GM20431 (cell line): ENCODE results near the gene NUDT15.
"Not testable (repeated sequence)": the region's sequence is repeated elsewhere in the genome, so short reads cannot be mapped to it uniquely, and the experiment has no call there.

ENCODE experiments used
- in situ Hi-C: fragments of 300-500 bp; cut with MseI, MboI; formaldehyde crosslinking; loops from one replicate; pipeline ENCODE4 v1.15.0; 2020; ENCODE audit warnings: low sequenced_read_pairs; ENCODE audit not compliant: unreplicated experiment

Gene NUDT15

GRCh38 chr13:48040896-48041295 is 3.4 kb downstream of the NUDT15 start:
- in situ Hi-C loops, result no loop called here

- in situ Hi-C loops, result no loop called here
Measured at GRCh38 chr13:48042894-48043293, 5.4 kb downstream of the NUDT15 start.

- in situ Hi-C loops, result no loop called here
Measured at GRCh38 chr13:48043789-48044503, 6.4 kb downstream of the NUDT15 start.

- in situ Hi-C loops, result no loop called here
Measured at GRCh38 chr13:48050550-48050949, 13.0 kb downstream of the NUDT15 start.

GRCh38 chr13:48054601-48055000 is 17.1 kb downstream of the NUDT15 start:
- in situ Hi-C loops, result no loop called here

GRCh38 chr13:48055712-48056111 is 18.2 kb downstream of the NUDT15 start:
- in situ Hi-C loops, result no loop called here

- in situ Hi-C loops, result not testable (repeated sequence)
Measured at GRCh38 chr13:48058536-48058935, 21.0 kb downstream of the NUDT15 start.

GRCh38 chr13:48059951-48060350 is 22.4 kb downstream of the NUDT15 start:
- in situ Hi-C loops, result not testable (repeated sequence)

- in situ Hi-C loops, result no loop called here
Measured at GRCh38 chr13:48066310-48066989, 28.9 kb downstream of the NUDT15 start.

GRCh38 chr13:48068036-48068435 is 30.5 kb downstream of the NUDT15 start:
- in situ Hi-C loops, result no loop called here

- in situ Hi-C loops, result no loop called here
Measured at GRCh38 chr13:48068952-48069351, 31.4 kb downstream of the NUDT15 start.

- in situ Hi-C loops, result no loop called here
Measured at GRCh38 chr13:48069573-48069972, 32.0 kb downstream of the NUDT15 start.

- in situ Hi-C loops, result no loop called here
Measured at GRCh38 chr13:48070942-48071341, 33.4 kb downstream of the NUDT15 start.

GRCh38 chr13:48072304-48072703 is 34.8 kb downstream of the NUDT15 start:
- in situ Hi-C loops, result no loop called here

GRCh38 chr13:48072787-48073186 is 35.3 kb downstream of the NUDT15 start:
- in situ Hi-C loops, result no loop called here

GRCh38 chr13:48074006-48074405 is 36.5 kb downstream of the NUDT15 start:
- in situ Hi-C loops, result no loop called here

GRCh38 chr13:48078251-48078656 is 40.7 kb downstream of the NUDT15 start:
- in situ Hi-C loops, result no loop called here

GRCh38 chr13:48081739-48082138 is 44.2 kb downstream of the NUDT15 start:
- in situ Hi-C loops, result no loop called here

- in situ Hi-C loops, result no loop called here
Measured at GRCh38 chr13:48086272-48086671, 48.7 kb downstream of the NUDT15 start.

GRCh38 chr13:48093588-48093987 is 56.1 kb downstream of the NUDT15 start:
- in situ Hi-C loops, result no loop called here

- in situ Hi-C loops, result no loop called here
Measured at GRCh38 chr13:48094404-48094780, 56.9 kb downstream of the NUDT15 start.
